ENCODE results near the gene SLC6A5. TPM values are rescaled to one million over a fixed set of nuclear protein-coding genes. Genes with fewer than 3 reads are reported as not detected.

SLC6A5 gene
- total and polyA plus RNA-seq, 2 of the 8 experiments (the other 6 are each of a cell fraction or from before 2014, with no cell fraction given), result not detected

- no peak for TF ChIP-seq PHF8 (conservative IDR thresholded peaks at IDR 0.05; ENCODE audit: low read depth, low read length)
- TF ChIP-seq GABPA (IDR thresholded peaks at IDR 0.05; ENCODE audit: borderline replicate concordance, insufficient read depth, low read length), result no peak
These were observed 16.2 kb upstream of the SLC6A5 start (continued) for GRCh38 chr11:20583201-20583600.
